Kidney epithelial cell (primary cell): ENCODE data around the gene PHF21A. TPM values are rescaled to one million over a fixed set of nuclear protein-coding genes. Genes with fewer than 3 reads are reported as not detected.

Experiments
- DNase-seq: peaks from one replicate; pipeline ENCODE4 v3.0.0-alpha.2; 2010; ENCODE audit warnings: low read depth
- H3K27me3 ChIP-seq: 2 replicates; pipeline ENCODE4 v1.6.0; 2011; ENCODE audit warnings: low read length; ENCODE audit not compliant: control insufficient read depth, insufficient read depth
- H3K36me3 ChIP-seq: 2 replicates; pipeline ENCODE4 v1.5.1; 2011; ENCODE audit warnings: low read length; ENCODE audit not compliant: control insufficient read depth, insufficient read depth
- H3K4me3 ChIP-seq: 2 replicates; pipeline ENCODE4 v1.5.1; 2011; ENCODE audit warnings: low read depth, mild to moderate bottlenecking, control low read depth, low read length
- total RNA-seq: library from RNA; depleted of rRNA; stranded (reverse); fragments of >200 nt; gene quantifications from 2 replicates; pipeline ENCODE4 v1.2.3, GENCODE V29; 2015
- TF ChIP-seq, protein P1 (sequence below): IDR thresholded peaks from 2 replicates; pipeline ENCODE4 v1.5.1; 2011; ENCODE audit warnings: mild to moderate bottlenecking, moderate library complexity, low read length, control low read depth, inconsistent platforms; ENCODE audit not compliant: insufficient read depth, poor library complexity, severe bottlenecking

Gene PHF21A
- total RNA-seq, 1 donor from 2014 or later: 11.8 TPM

DNA sequence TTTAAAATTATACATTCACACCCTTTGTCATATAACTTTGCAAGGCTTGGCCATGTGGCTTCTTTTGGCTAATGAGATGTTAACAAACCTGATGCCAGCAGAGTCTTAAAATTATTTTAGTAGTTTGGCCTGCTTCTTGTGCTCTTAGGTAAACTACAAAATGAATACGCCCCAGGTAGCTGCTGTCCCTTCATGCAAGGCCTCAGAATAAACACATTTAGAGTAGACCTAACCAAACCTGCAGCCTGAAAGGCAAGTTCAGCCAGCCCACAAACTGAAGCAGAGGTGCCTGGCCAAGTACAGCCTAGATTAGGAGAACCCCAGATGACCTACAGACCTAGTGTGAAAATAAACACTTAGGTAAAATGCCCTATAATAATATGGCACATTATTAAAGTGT lies 50.2 kb downstream of the PHF21A start:
- Histone ChIP-seq H3K36me3 (no peaks in the 10 kb centered on the region), H3K4me3 (no peak overlapping the region), H3K27me3 (no peaks in the 10 kb centered on the region)
- TF ChIP-seq, protein P1, sequence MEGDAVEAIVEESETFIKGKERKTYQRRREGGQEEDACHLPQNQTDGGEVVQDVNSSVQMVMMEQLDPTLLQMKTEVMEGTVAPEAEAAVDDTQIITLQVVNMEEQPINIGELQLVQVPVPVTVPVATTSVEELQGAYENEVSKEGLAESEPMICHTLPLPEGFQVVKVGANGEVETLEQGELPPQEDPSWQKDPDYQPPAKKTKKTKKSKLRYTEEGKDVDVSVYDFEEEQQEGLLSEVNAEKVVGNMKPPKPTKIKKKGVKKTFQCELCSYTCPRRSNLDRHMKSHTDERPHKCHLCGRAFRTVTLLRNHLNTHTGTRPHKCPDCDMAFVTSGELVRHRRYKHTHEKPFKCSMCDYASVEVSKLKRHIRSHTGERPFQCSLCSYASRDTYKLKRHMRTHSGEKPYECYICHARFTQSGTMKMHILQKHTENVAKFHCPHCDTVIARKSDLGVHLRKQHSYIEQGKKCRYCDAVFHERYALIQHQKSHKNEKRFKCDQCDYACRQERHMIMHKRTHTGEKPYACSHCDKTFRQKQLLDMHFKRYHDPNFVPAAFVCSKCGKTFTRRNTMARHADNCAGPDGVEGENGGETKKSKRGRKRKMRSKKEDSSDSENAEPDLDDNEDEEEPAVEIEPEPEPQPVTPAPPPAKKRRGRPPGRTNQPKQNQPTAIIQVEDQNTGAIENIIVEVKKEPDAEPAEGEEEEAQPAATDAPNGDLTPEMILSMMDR: no peak
- DNase-seq: no peak

DNA sequence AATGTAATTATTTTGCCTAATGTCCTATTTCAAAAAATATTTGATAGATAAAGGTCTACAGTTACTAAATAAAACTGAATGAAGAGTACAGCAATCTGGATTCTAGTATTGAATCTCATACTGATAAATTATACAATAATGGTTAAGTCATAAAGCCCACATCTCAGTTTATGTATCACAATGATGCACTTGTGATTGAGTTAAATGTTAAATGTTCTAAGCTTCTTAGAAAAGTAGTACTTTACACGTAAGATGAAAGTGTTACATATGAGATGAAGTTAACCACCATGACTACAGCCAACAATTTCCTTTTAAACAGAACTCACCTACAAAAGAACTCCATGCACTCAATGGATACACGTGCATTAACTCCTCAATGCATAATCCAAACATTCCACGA lies 51.7 kb downstream of the PHF21A start:
- Histone ChIP-seq H3K27me3 (no peaks in the 10 kb centered on the region), H3K36me3 (no peaks in the 10 kb centered on the region), H3K4me3 (no peak overlapping the region)
- TF ChIP-seq, protein P1: no peak
- DNase-seq: no peak

DNA sequence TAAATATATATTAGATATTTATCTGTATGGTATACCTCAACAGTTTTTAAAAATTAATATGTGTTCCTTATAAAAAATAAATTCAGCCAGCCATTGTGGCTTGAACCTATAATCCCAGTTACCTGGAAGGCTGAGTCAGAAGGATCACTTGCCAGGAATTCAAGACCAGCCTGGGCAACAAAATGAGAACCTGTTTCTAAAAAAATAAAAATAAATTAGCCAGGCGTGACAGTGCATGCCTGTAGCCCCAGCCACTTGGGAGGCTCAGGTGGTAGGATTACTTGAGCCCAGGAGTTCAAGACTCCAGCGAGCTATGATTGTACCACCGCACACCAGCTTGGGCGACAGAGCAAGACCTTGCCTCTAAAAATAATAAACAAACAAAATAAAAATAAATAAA lies 54.9 kb downstream of the PHF21A start:
- TF ChIP-seq, protein P1: no peak
- no peaks in the 10 kb centered on the region for H3K36me3 ChIP-seq
- no peaks in the 10 kb centered on the region for H3K27me3 ChIP-seq
- DNase-seq: peak; percentile 41
- no peak overlapping the region for H3K4me3 ChIP-seq

DNA sequence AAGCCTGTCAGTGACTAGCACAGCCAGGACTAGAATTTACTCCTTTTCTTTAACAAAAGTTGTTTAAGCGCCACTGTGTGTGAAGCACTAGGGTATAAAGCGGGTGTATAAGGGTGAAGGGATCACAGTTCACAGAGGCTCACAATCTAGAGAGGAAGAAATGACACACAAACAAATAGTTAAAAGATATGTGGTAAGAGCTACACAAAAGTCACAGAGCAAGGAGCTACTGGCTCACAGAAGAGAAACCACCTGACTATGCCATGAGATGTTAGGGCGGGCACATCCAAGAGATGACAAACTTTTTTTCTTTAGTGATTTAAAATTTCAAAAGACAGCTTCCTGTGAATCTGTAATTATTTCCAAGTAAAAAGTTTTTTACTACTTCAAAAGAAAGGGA lies 55.6 kb downstream of the PHF21A start:
- DNase-seq: no peak
- Histone ChIP-seq H3K27me3 (no peaks in the 10 kb centered on the region), H3K4me3 (no peak overlapping the region), H3K36me3 (no peaks in the 10 kb centered on the region)
- TF ChIP-seq, protein P1: no peak

DNA sequence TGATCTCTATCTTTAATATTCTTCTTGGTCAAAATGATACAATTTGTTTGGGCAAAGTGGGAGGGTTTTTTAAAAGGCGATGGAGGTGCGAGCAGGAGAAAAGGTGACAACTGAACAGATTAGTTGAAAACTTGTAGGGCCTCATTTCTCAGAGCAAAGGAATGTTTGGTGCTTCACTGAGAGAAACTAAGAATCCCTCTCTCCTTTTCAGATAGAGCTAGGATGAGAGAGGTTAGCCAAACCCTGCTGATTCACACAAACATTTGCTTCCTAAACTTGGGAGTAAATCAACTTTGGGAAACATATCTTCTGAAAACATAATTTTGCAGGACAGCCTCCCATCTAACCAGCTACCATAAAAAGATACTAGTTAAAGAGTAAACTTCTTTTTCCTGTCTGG lies 57.0 kb downstream of the PHF21A start:
- H3K36me3 ChIP-seq: no peaks in the 10 kb centered on the region
- TF ChIP-seq, protein P1: no peak
- no peaks in the 10 kb centered on the region for H3K27me3 ChIP-seq
- DNase-seq: no peak
- H3K4me3 ChIP-seq: no peak overlapping the region

DNA sequence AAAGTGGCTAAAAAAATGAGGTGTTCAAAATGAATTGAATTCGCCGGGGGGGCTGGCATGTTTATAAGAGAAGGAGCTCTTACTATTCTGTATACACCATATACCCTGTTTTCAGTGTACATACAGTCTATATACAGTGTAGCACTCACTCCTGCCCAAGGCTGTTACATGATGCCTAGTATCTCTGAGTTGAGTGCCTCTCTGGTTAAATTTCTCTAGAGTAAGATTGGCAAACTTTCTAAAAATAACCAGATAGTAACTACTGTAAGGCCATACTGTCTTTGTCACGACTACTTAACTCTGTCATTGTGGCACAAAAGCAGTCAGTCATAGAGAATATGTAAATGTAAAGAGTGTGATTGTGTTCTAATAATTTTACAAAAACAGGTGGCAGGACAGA lies 58.1 kb downstream of the PHF21A start:
- Histone ChIP-seq H3K36me3 (no peaks in the 10 kb centered on the region), H3K27me3 (no peaks in the 10 kb centered on the region), H3K4me3 (no peak overlapping the region)
- TF ChIP-seq, protein P1: no peak
- no peak for DNase-seq
